Natural killer cell (primary cell): ENCODE measurements around the gene WDR7. TPM values are rescaled to one million over a fixed set of nuclear protein-coding genes. Genes with fewer than 3 reads are reported as not detected.

ENCODE experiments used
- ATAC-seq, 3 donors: fragments of 150-1000 bp in 2 of 3; fragments of 200-7000 bp in 1 of 3; cut with Tn5 transposase; 1 replicate in 1 of 3; 2 replicates in 2 of 3; pipeline ENCODE4 v1.10.0; 2021; ENCODE audit warnings: mild to moderate bottlenecking in 2 of 3, moderate library complexity in 2 of 3
- DNase-seq, 2 donors: peaks; one replicate each; pipeline versions ENCODE4 v3.0.0 to v3.0.0-alpha.2; 2013 to 2021; ENCODE audit warnings: mixed read lengths in 1 of 2
- H3K27ac ChIP-seq: one replicate; pipeline ENCODE4 v1.5.1; 2013; ENCODE audit warnings: mild to moderate bottlenecking, low read length
- H3K27me3 ChIP-seq: one replicate; pipeline ENCODE4 v1.6.1; 2013; ENCODE audit warnings: low read length; ENCODE audit not compliant: control insufficient read depth, insufficient read depth
- H3K36me3 ChIP-seq: one replicate; pipeline ENCODE4 v1.6.1; 2013; ENCODE audit warnings: low read length; ENCODE audit not compliant: control insufficient read depth, insufficient read depth
- H3K4me1 ChIP-seq: one replicate; pipeline ENCODE4 v1.6.1; 2013; ENCODE audit warnings: low read length; ENCODE audit not compliant: control insufficient read depth, insufficient read depth
- H3K4me3 ChIP-seq: one replicate; pipeline ENCODE4 v1.5.1; 2013; ENCODE audit warnings: low read length
- H3K9me3 ChIP-seq: one replicate; pipeline ENCODE4 v1.6.1; 2013; ENCODE audit warnings: low read length; ENCODE audit not compliant: control insufficient read depth, insufficient read depth
- H3K27ac Mint-ChIP-seq, 2 donors: one replicate each; pipeline ENCODE4 v1.8.0; 2022; ENCODE audit warnings: mild to moderate bottlenecking in 2 of 2, mixed read lengths in 2 of 2, moderate library complexity in 1 of 2
- H3K27me3 Mint-ChIP-seq, 2 donors: one replicate each; pipeline ENCODE4 v1.8.0; 2022; ENCODE audit warnings: low read depth in 2 of 2, mixed read lengths in 2 of 2
- H3K36me3 Mint-ChIP-seq: one replicate; pipeline ENCODE4 v1.8.0; 2022; ENCODE audit warnings: mixed read lengths
- H3K4me1 Mint-ChIP-seq, 2 donors: one replicate each; pipeline ENCODE4 v1.8.0; 2022; ENCODE audit warnings: mixed read lengths in 2 of 2
- H3K4me3 Mint-ChIP-seq: one replicate; pipeline ENCODE4 v1.8.0; 2022; ENCODE audit warnings: mild to moderate bottlenecking, moderate library complexity, mixed read lengths
- H3K9me3 Mint-ChIP-seq, 2 donors: one replicate each; pipeline ENCODE4 v1.8.0; 2022; ENCODE audit warnings: mixed read lengths in 2 of 2
- CTCF ChIP-seq: fragments of 200-600 bp; IDR thresholded peaks from one replicate; pipeline ENCODE4 v1.8.0; 2022; ENCODE audit warnings: antibody characterized with exemption
- WGBS: methylation state at CpG from one replicate; pipeline ENCODE4 v1.1.7; 2013; ENCODE audit warnings: missing lambda C conversion rate; ENCODE audit not compliant: insufficient coverage; 5-methylcytosine and 5-hydroxymethylcytosine counted together
- intact Hi-C: fragments of 100-400 bp; cut with micrococcal nuclease; formaldehyde crosslinking; loops from one replicate; pipeline ENCODE4 v1.14.2; 2022
- total RNA-seq, 4 donors: library from RNA; stranded (reverse); fragments of 120-200 nt in 1 of 4; gene quantifications; one replicate each; pipeline versions ENCODE4 v1.2.3 to v1.2.4, GENCODE V29; 2013 to 2022

WDR7 gene
- total RNA-seq, 3 donors from 2014 or later (not counting 1 experiment from before 2014, with no cell fraction given): 71.1 to 103 (median 77.3) TPM

DNA sequence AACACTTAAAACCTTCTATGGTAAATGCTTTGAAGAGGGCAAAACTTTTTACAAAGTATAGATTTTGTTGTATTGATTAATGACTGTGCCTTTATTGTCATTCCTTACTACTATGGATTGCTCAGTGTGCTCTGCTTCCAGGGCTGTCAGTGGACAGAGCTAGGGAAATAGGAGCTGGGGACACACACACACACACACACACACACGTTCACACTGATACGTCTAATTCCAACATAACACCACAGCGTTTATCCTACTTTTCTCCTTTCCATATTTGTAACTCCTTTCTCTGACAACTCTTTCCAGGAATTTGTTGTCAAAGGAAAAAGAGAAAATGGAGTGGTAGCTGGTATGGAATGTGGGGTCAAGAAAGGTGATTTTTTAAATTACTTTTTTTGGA, 21.8 kb downstream of the WDR7 start:
- no peak for ATAC-seq
- no peak overlapping the region for H3K27ac ChIP-seq
- H3K36me3 ChIP-seq: peaks cover 10% of the 10 kb centered on the region
- Mint-ChIP-seq H3K27ac (no peak overlapping the region), H3K4me1 (peaks cover 27 to 39% of the 10 kb centered on the region in 2 donors), H3K9me3 (peaks cover 0 to 3% of the 10 kb centered on the region in 2 donors), H3K36me3 (peaks cover 3% of the 10 kb centered on the region), H3K4me3 (no peak overlapping the region), H3K27me3 (no peaks in the 10 kb centered on the region)
- H3K9me3 ChIP-seq: no peaks in the 10 kb centered on the region
- intact Hi-C loops: loop anchor here (5.0 kb wide), 1 partner anchor 34 kb away; no protein-coding TSS in a partner anchor
- DNase-seq: no peak
- TF ChIP-seq CTCF: no peak
- H3K4me3 ChIP-seq: no peak overlapping the region
- no peaks in the 10 kb centered on the region for H3K27me3 ChIP-seq
- H3K4me1 ChIP-seq: peaks cover 14% of the 10 kb centered on the region
- 100% methylated on average over 1 of the region's 3 CpGs for WGBS

- intact Hi-C loops: no loop called here
- Mint-ChIP-seq H3K9me3 (peaks cover 0 to 3% of the 10 kb centered on the region in 2 donors), H3K4me1 (peaks cover 10 to 16% of the 10 kb centered on the region in 2 donors), H3K36me3 (peaks cover 6% of the 10 kb centered on the region), H3K4me3 (no peak overlapping the region), H3K27me3 (no peaks in the 10 kb centered on the region), H3K27ac (peak overlapping the region in 1 of 2 donors; percentile 56)
- Histone ChIP-seq H3K4me3 (no peak overlapping the region), H3K4me1 (peaks cover under 1% of the 10 kb centered on the region), H3K9me3 (no peaks in the 10 kb centered on the region), H3K36me3 (peaks cover 11% of the 10 kb centered on the region), H3K27ac (no peak overlapping the region), H3K27me3 (no peaks in the 10 kb centered on the region)
- DNase-seq: no peak
- no CpG with 5 or more reads among the region's 2 CpGs for WGBS
- ATAC-seq: no peak
- TF ChIP-seq CTCF: no peak
These were observed 25.5 kb downstream of the WDR7 start for GRCh38 chr18:56676639-56677038.

GRCh38 chr18:56678836-56679565, 27.8 kb downstream of the WDR7 start:
- Mint-ChIP-seq H3K27ac (no peak overlapping the region), H3K4me1 (peaks cover 7 to 14% of the 10 kb centered on the region in 2 donors), H3K27me3 (no peaks in the 10 kb centered on the region), H3K9me3 (peaks cover 0 to 3% of the 10 kb centered on the region in 2 donors), H3K4me3 (no peak overlapping the region), H3K36me3 (peaks cover 6% of the 10 kb centered on the region)
- WGBS: 96% methylated on average over 2 of the region's 4 CpGs
- no peaks in the 10 kb centered on the region for H3K4me1 ChIP-seq
- H3K36me3 ChIP-seq: peaks cover 14% of the 10 kb centered on the region
- ATAC-seq: no peak
- H3K4me3 ChIP-seq: no peak overlapping the region
- DNase-seq: no peak
- no peaks in the 10 kb centered on the region for H3K27me3 ChIP-seq
- H3K27ac ChIP-seq: no peak overlapping the region
- intact Hi-C loops: no loop called here
- H3K9me3 ChIP-seq: no peaks in the 10 kb centered on the region
- no peak for TF ChIP-seq CTCF

- Mint-ChIP-seq H3K4me1 (no peaks in the 10 kb centered on the region), H3K4me3 (no peak overlapping the region), H3K9me3 (no peaks in the 10 kb centered on the region), H3K27me3 (no peaks in the 10 kb centered on the region), H3K36me3 (no peaks in the 10 kb centered on the region), H3K27ac (no peak overlapping the region)
- peaks cover 34% of the 10 kb centered on the region for H3K36me3 ChIP-seq
- no peak for ATAC-seq
- no peak for DNase-seq
- no peak overlapping the region for H3K27ac ChIP-seq
- 100% methylated on average over 3 of the region's 3 CpGs for WGBS
- no peak overlapping the region for H3K4me3 ChIP-seq
- H3K4me1 ChIP-seq: no peaks in the 10 kb centered on the region
- H3K9me3 ChIP-seq: no peaks in the 10 kb centered on the region
- TF ChIP-seq CTCF: no peak
- intact Hi-C loops: no loop called here
- H3K27me3 ChIP-seq: no peaks in the 10 kb centered on the region
These were observed 33.1 kb downstream of the WDR7 start for GRCh38 chr18:56684277-56684676.
